HG03460 (cell line): ENCODE measurements around the gene SYTL3.

Experiments used
- ATAC-seq: cut with Tn5 transposase; IDR thresholded peaks from one replicate; pipeline ENCODE4 v1.9.1; 2021; ENCODE audit not compliant: unreplicated experiment

Gene SYTL3

GRCh38 chr6:158756977-158757752 lies 107.3 kb downstream of the SYTL3 start:
- no peak for ATAC-seq

GRCh38 chr6:158757753-158758090 lies 107.9 kb downstream of the SYTL3 start:
- ATAC-seq = no peak

GRCh38 chr6:158758451-158758860 lies 108.6 kb downstream of the SYTL3 start:
- no peak for ATAC-seq

- no peak for ATAC-seq
Observed at GRCh38 chr6:158758941-158759479, 109.2 kb downstream of the SYTL3 start.

GRCh38 chr6:158759966-158760617 lies 110.2 kb downstream of the SYTL3 start:
- ATAC-seq = no peak

GRCh38 chr6:158760618-158761250 lies 110.9 kb downstream of the SYTL3 start:
- no peak for ATAC-seq

- no peak for ATAC-seq
Observed at GRCh38 chr6:158761746-158762145, 111.9 kb downstream of the SYTL3 start.

GRCh38 chr6:158762787-158763433 lies 113.1 kb downstream of the SYTL3 start:
- ATAC-seq = no peak

- ATAC-seq = no peak
Observed at GRCh38 chr6:158763434-158764182, 113.8 kb downstream of the SYTL3 start.

GRCh38 chr6:158764183-158764849 lies 114.5 kb downstream of the SYTL3 start:
- no peak for ATAC-seq

GRCh38 chr6:158764926-158765325 lies 115.1 kb downstream of the SYTL3 start:
- ATAC-seq = no peak

- ATAC-seq = no peak
Observed at GRCh38 chr6:158765499-158766068, 115.7 kb downstream of the SYTL3 start.

GRCh38 chr6:158766621-158767455 lies 117.0 kb downstream of the SYTL3 start:
- ATAC-seq = no peak

GRCh38 chr6:158767709-158768108 lies 117.9 kb downstream of the SYTL3 start:
- ATAC-seq = no peak

- no peak for ATAC-seq
Observed at GRCh38 chr6:158768436-158768835, 118.6 kb downstream of the SYTL3 start.

GRCh38 chr6:158769234-158769770 lies 119.4 kb downstream of the SYTL3 start:
- ATAC-seq = no peak

- no peak for ATAC-seq
Observed at GRCh38 chr6:158769771-158770432, 120.0 kb downstream of the SYTL3 start.
